Measurements from ENCODE around the gene CSRNP3. TPM values are rescaled to one million over a fixed set of nuclear protein-coding genes. Genes with fewer than 3 reads are reported as not detected.

CSRNP3 gene
- total RNA-seq, 1 donor from 2014 or later, result not detected

- intact Hi-C loops (cut with micrococcal nuclease), result no loop called here
These were observed 70.5 kb downstream of the CSRNP3 start for GRCh38 chr2:165539985-165540384.

- intact Hi-C loops (cut with micrococcal nuclease), result no loop called here
These were observed 75.4 kb downstream of the CSRNP3 start for GRCh38 chr2:165544897-165545296.

DNA sequence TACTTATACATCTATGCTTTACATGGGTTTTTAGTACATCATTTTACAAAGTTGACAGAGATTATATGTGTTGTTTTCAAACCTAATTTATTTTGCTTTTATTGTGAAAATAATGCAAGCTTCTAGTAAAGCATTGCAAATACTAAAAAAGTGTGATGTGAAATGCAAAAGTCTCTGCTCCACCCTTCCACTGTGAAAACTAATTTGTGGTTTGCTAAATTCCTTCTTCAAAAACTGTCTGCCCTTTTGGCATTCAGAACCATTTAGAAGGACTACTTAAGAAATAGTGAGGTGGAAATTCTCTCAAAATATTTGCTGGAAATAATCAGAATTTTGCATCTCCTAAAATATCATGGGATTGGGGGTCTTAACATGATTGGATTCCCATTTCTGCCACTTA, 78.4 kb downstream of the CSRNP3 start:
- intact Hi-C loops (cut with micrococcal nuclease), result no loop called here

DNA sequence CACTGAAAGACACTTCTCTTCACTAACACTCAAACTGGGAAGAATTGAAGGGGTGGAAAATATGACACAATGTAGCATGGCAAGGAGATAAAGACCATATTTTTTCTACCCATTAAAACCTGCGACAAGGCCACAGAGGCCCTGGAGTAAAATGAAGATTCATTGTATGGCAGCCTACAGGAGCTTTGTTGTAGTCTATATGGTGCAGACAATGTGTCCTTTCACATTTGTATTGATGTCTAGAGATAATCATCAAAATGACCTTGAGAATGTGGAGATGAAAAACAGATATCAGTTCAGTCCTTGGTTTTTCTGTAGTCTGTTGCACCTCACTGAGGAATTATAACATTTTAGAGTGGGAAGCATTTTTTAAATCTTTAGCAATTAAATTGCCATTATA, 80.1 kb downstream of the CSRNP3 start:
- intact Hi-C loops (cut with micrococcal nuclease), result no loop called here

GRCh38 chr2:165558832-165559231, 89.3 kb downstream of the CSRNP3 start:
- intact Hi-C loops (cut with micrococcal nuclease), result no loop called here

DNA sequence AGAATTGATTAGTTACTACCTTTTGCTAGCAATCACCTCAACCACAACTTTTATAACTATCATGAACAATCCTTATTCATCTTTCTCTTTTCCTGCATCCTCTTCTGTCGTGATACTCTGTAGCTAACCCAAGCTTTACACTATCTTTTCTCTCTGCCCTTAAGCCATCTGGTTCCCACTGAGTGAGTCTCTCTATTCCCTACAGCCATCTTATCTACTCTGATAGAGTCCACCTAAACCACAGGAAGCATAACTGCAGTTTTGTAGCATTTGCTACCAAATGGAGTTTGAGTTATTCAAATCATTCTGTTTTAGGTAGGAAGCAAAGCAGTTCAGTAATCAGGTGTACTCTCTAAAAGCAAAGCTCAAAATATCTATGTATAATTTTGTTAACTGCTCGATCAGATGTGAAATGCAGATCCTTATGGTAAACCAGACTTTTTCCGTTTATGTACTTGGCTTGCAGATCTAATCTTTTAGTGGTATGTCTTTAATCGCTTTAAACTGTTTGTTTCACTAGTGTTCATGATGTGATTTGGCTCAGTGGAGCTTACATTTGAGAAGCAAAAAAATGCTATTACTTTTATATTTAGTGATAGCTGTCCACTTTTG, 91.0 kb downstream of the CSRNP3 start:
- intact Hi-C loops (cut with micrococcal nuclease), result loop anchor here (5.0 kb wide), 1 partner anchor 567 kb away; the partner anchor contains the start of gene SCN1A

DNA sequence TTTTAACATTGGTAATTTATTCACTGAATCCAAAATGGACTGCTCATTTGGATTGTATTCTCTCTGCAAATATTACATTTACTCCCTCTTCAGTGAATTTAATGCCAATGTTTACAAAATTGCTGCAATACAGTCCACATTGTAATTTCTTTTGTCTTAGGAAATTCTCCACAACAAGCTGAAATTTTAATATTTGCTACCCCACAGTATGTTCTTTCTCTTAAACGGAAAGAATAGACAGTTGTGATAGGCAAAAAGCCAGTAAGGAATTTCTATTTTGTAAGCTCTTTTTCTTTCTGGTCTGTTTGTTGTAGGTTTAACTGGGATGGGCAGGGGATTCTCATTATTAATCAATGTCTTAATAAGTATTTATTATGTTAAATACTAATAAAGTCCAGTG, 92.0 kb downstream of the CSRNP3 start:
- intact Hi-C loops (cut with micrococcal nuclease), result loop anchor here (5.0 kb wide), 1 partner anchor 566 kb away; the partner anchor contains the start of gene SCN1A

- intact Hi-C loops (cut with micrococcal nuclease), result loop anchor here (5.0 kb wide), 1 partner anchor 565 kb away; the partner anchor contains the start of gene SCN1A
These were observed 92.7 kb downstream of the CSRNP3 start for GRCh38 chr2:165562233-165562632.

DNA sequence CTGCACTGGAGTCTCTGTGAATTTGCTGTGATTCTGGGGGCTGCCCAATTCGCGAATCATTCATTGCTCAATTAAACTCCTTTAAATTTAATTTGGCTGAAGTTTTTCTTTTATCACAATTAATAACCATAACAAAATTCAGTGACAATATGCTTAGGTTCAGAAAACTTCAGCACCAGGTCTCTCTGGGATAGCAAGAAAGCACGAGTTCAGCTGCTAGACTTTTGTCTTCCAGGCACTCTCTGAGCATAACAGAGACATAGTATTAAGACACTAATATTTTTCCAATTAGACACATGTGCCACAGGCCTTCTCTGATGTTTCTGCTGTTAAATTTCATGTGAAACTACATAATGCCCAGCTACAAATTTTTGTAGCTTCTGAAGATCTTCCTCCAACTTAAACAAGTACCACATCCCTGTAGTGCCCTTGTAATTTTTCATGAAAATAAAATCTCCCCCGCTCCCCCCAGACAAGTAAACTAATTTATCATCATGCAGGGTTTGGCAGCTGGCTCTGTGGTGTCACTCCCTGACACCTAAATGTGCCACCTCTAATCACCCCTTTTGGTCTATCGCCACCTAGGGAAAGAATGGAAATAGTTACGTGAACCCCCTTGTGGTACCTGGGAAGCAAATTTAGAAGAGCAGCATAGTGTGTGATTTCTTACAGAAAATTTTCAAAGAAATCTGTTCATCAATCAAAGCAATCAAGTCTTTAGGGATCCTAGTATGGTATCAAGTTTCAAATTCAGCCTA, 94.1 kb downstream of the CSRNP3 start:
- intact Hi-C loops (cut with micrococcal nuclease), result loop anchor here (5.0 kb wide), 1 partner anchor 564 kb away; the partner anchor contains the start of gene SCN1A

DNA sequence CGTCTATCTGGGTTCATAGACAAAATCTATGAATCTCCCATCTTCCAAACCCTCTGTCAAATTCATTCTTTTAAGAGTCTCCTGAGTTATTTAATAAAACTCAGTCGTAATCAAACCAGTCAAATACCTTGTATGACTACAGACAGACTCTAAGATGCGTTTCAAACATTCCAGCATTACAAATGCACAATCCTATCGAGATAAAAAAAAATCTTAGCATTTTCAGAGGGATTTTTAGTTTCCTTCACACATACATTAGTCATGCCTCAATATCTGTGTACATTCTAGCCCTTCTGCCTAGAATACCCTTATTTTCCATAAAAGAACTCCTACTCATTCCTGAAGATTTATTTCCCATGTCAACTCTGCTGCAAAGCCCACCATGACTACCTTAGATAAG, 96.5 kb downstream of the CSRNP3 start:
- intact Hi-C loops (cut with micrococcal nuclease), result no loop called here

DNA sequence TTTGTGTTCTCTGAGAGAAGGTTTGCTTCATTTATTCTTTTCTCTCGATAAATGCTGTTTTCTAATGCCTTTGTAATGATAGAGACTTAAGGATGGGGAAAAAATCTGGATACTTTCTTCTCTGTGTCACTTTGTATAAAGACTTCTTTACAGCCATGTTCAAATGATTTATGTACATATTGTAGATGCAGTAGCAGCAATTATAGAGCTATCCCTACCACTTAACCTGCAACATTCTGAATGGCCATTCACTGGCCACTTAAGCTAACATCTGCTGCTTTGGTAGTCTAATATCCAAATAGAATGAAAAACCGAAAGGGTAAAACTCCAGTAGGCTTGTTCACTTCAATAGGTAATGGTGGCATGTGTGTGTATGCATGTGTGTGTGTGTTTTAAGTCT, 97.8 kb downstream of the CSRNP3 start:
- intact Hi-C loops (cut with micrococcal nuclease), result no loop called here

DNA sequence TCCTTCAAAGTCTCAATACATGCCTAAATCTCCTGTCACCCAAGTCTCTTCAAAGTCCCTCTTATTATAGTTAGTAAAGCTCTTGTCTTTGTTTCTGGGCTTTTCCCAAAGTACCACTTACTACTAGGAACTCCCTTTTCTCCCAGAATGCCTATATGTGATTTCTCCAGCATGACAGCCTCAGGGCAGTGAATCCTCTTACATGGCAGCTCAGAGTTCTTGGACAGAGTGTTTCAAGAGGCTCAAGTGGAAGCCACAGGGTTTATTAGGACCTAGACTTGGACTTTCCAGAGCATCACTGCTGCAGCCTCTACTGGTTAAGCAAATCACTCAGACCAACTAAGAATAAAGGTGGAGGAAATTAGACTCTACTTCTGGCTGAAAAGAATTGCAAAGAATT, 98.9 kb downstream of the CSRNP3 start:
- intact Hi-C loops (cut with micrococcal nuclease), result loop anchor here (2.0 kb wide), 1 partner anchor 306 kb away; no protein-coding TSS in a partner anchor

DNA sequence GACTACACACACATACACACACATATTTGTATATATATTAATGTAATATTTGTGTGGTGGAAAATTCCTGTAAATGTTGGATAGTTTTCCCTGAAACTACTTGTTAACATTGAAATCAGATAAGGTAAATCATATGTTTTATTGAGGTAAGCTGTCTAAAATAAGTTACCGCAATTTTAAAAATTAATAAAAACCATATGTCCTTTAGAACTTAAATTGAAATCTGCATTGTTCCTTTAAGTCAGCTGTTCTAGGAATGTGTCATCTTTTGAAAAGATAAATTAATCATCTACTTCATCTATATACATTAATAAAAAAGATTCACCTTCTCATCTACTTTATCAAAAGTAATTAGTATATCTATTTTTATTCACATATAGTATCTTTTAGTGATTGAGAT, 102.0 kb downstream of the CSRNP3 start:
- intact Hi-C loops (cut with micrococcal nuclease), result no loop called here

- intact Hi-C loops (cut with micrococcal nuclease), result no loop called here
These were observed 102.7 kb downstream of the CSRNP3 start for GRCh38 chr2:165572151-165572550.

- intact Hi-C loops (cut with micrococcal nuclease), result no loop called here
These were observed 104.3 kb downstream of the CSRNP3 start for GRCh38 chr2:165573534-165574461.

GRCh38 chr2:165575044-165575615, 105.6 kb downstream of the CSRNP3 start:
- intact Hi-C loops (cut with micrococcal nuclease), result no loop called here

DNA sequence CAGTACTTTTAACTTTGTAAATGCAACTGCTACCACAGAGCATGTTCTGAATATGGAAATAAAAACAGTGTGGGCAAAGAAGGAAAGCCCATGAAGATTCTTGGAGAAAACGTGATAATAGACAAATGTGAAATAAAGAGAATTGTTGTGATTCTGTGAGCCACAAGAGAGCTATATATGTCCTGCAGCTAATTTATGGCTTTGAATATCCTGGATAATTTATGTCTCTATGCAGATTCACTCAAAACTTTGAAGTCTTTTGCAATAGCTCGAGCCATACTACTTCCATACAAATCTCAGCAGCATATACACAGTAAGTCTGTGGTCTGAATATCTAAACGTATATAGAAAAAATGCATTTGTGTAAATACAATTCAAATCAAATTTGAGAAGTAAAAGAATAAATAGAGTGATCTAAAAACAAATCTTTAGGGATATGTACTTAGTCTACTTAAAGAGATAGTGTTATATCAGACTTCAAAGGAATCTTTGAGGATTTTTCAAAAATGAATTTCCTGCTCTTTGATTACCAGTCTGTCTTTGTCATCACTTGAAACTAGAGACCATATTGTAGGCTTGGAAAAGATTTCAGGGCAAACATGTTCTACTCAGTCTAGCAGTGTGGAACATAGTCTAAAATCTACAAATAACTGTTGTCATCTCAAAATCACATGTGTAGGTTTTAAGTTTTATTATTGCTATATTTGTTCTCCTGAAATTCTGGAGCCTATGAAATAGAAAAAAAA, 107.1 kb downstream of the CSRNP3 start:
- intact Hi-C loops (cut with micrococcal nuclease), result no loop called here

DNA sequence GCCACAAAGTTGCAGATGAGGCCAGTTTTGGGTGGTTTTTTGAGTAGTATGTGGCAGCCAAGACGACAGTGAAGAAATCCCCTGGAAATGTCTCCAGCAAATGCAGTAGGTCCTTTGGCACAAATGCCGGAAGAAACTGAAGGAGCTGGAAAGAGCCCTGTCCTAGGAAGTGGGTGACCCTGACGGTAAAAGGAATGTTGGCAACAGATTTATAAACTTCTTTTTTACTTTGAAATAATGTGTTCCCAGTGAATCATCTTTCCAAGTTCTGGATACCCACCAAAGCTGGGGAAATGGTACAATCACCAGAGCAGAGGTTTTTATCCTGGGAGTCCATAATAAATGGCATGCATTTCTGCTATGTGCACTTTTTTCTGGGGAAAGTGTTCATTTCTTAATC, 112.9 kb downstream of the CSRNP3 start:
- intact Hi-C loops (cut with micrococcal nuclease), result no loop called here

DNA sequence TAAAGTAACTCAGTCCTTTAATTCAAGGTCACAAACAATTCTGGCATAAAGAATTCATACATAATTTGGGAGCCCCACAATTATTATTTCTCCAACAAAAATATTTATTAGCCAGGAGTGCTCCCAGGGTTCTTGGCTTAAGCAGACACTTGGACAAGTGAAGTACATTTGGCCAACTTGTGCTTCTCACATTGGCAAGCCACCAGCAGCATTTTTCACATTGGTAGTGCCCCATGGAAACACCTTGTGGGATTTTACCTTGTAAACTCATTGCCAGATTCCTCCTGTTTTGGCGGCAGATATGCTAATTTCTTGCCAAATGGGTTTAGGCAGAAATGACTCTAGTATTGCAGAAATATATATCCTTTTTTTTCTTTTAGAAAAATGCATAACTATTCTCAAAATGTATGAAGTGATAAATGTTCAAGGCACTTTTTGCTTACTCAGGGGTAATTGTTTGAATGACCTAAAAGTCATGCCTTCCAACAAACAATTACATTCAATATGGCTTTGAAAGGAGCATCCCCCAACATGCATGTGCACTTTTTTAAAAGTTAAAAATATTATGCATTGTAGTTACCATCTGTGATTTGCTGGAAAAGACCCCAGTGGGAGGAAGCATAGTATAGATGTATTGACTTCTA, 113.5 kb downstream of the CSRNP3 start:
- intact Hi-C loops (cut with micrococcal nuclease), result no loop called here

DNA sequence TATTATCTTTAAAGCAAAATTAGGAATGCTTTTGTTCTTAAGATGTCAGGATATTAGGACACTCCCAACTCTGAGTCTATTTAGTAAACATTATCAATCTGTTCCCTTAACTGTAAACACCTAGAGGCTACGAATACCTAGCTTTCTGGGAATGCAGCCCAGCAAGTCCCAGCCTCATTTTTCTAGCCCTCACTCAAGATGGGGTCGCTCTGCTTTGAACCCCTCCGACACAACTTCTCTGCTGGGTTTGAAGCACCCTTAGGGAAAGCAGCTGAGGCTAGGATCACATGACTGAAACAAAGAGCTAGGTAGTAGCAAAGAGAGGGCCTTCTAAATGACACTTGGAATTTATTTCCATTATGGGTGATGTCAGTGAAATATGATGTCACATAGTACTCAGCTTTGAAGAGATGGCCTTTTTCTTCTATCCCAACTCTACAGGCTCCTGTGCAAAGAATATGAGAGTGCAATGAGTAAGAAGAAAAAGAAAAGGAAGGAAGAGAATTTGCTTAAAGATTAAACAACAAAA, 114.7 kb downstream of the CSRNP3 start:
- intact Hi-C loops (cut with micrococcal nuclease), result no loop called here

Measured in T-helper 1 cell treated with Interleukin-12 subunit alpha and Interleukin-12 subunit beta and Interleukin-4 antibody, amounts not matched to agents 30 ng/mL and 1 ng/mL, for 36 hours (primary cell).